Left ventricle myocardium inferior (tissue), 1 donor: ENCODE results near the gene UBE2R2. TPM values are rescaled to one million over a fixed set of nuclear protein-coding genes. Genes with fewer than 3 reads are reported as not detected.

Source experiments
- DNase-seq: peaks from one replicate; pipeline ENCODE4 v3.0.0-alpha.2; 2020
- H3K27ac ChIP-seq: fragments of 200-600 bp; replicated peaks from 2 replicates; pipeline ENCODE4 v1.8.0; 2021
- H3K27me3 ChIP-seq: fragments of 200-600 bp; 2 replicates; pipeline ENCODE4 v1.8.0; 2021; ENCODE audit warnings: low read depth
- H3K36me3 ChIP-seq: fragments of 200-600 bp; 2 replicates; pipeline ENCODE4 v1.8.0; 2021
- H3K4me1 ChIP-seq: fragments of 200-600 bp; 2 replicates; pipeline ENCODE4 v1.8.0; 2021
- H3K4me3 ChIP-seq: fragments of 200-600 bp; 2 replicates; pipeline ENCODE4 v1.8.0; 2021; ENCODE audit warnings: mild to moderate bottlenecking, moderate library complexity
- H3K9me3 ChIP-seq: fragments of 200-600 bp; replicated peaks from 2 replicates; pipeline ENCODE4 v1.8.0; 2021
- CTCF ChIP-seq: fragments of 200-600 bp; IDR thresholded peaks from 2 replicates; pipeline ENCODE4 v1.8.0; 2021; ENCODE audit warnings: antibody characterized with exemption, mild to moderate bottlenecking, borderline replicate concordance
- intact Hi-C: fragments of 100-400 bp; cut with micrococcal nuclease; formaldehyde crosslinking; loops from one replicate; pipeline ENCODE4 v1.11.0; 2022
- total RNA-seq: library from RNA; stranded (reverse); fragmentation: NEBNext Ultra II Directional; extraction: Animal tissue kit (Norgen Biotek cat#: 25700); gene quantifications from one replicate; pipeline ENCODE4 v1.2.1, GENCODE V29; 2021
- donor health status: DM: no; HTN: yes; CAD: no; lungs with severe emphysema.

Gene UBE2R2
- total RNA-seq, 1 donor from 2014 or later = 40.6 TPM

GRCh38 chr9:33964086-33964768 lies 147.3 kb downstream of the UBE2R2 start:
- H3K9me3 ChIP-seq = no peaks in the 10 kb centered on the region
- H3K36me3 ChIP-seq = peaks cover 27% of the 10 kb centered on the region
- no peak overlapping the region for H3K4me3 ChIP-seq
- H3K27me3 ChIP-seq = no peaks in the 10 kb centered on the region
- no peak overlapping the region for H3K27ac ChIP-seq
- intact Hi-C loops = no loop called here
- no peak for DNase-seq
- peaks cover 4% of the 10 kb centered on the region for H3K4me1 ChIP-seq
- no peak for TF ChIP-seq CTCF

Other genes starting within 250 kb of the UBE2R2 start
- gene PRSS3, start 21.6 kb upstream of the UBE2R2 start, total RNA-seq = not detected
- gene UBAP2, start 231.7 kb downstream of the UBE2R2 start, total RNA-seq = 26.4 TPM